Cardiac fibroblast (primary cell): Measurements from ENCODE around the gene RNF39.

Experiments used
- DNase-seq, 2 donors: peaks; one replicate each; pipeline versions ENCODE4 v3.0.0 to v3.0.0-alpha.2; 2010; ENCODE audit warnings: low read depth in 2 of 2
- H3K4me3 ChIP-seq, 2 donors: replicated peaks in 1 of 2; 1 replicate in 1 of 2; 2 replicates in 1 of 2; pipeline ENCODE4 v1.5.1; 2011; ENCODE audit warnings: low read depth in 2 of 2, low read length in 2 of 2, mild to moderate bottlenecking in 2 of 2, moderate library complexity in 1 of 2
- TF ChIP-seq, protein P1 (sequence below): IDR thresholded peaks from one replicate; pipeline ENCODE4 v1.5.1; 2011; ENCODE audit warnings: low read depth, mild to moderate bottlenecking, low read length, inconsistent platforms

Gene RNF39

GRCh38 chr6:30060606-30061091, 14.9 kb downstream of the RNF39 start:
- peak; percentile 41 to 51 for DNase-seq
- TF ChIP-seq, protein P1, sequence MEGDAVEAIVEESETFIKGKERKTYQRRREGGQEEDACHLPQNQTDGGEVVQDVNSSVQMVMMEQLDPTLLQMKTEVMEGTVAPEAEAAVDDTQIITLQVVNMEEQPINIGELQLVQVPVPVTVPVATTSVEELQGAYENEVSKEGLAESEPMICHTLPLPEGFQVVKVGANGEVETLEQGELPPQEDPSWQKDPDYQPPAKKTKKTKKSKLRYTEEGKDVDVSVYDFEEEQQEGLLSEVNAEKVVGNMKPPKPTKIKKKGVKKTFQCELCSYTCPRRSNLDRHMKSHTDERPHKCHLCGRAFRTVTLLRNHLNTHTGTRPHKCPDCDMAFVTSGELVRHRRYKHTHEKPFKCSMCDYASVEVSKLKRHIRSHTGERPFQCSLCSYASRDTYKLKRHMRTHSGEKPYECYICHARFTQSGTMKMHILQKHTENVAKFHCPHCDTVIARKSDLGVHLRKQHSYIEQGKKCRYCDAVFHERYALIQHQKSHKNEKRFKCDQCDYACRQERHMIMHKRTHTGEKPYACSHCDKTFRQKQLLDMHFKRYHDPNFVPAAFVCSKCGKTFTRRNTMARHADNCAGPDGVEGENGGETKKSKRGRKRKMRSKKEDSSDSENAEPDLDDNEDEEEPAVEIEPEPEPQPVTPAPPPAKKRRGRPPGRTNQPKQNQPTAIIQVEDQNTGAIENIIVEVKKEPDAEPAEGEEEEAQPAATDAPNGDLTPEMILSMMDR, result no peak
- peak overlapping the region; percentile 75 to 84 for H3K4me3 ChIP-seq

GRCh38 chr6:30055513-30055912, 20.1 kb downstream of the RNF39 start:
- TF ChIP-seq, protein P1, result no peak
- no peak overlapping the region for H3K4me3 ChIP-seq
- no peak for DNase-seq

DNA sequence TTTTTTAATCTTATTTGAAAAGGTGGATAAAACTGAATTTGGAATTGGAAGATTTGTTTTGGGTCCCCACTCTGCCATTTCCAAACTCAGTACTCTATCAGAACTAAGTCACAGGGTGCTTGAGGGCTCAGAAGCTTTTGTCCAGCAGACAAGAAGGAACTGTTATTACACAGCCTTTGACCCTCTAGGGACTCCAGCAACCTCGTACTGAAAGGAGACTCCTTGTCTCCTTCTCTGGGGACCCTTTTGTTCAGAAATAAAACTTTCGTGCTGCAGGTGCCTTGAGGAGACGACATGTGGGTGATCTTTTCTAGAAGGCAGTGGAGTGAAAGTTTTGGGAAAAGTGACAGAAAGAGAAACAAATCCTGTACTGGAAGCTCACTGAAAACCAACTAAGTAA, 21.9 kb downstream of the RNF39 start:
- TF ChIP-seq, protein P1, result no peak
- DNase-seq, result no peak
- H3K4me3 ChIP-seq, result no peak overlapping the region

DNA sequence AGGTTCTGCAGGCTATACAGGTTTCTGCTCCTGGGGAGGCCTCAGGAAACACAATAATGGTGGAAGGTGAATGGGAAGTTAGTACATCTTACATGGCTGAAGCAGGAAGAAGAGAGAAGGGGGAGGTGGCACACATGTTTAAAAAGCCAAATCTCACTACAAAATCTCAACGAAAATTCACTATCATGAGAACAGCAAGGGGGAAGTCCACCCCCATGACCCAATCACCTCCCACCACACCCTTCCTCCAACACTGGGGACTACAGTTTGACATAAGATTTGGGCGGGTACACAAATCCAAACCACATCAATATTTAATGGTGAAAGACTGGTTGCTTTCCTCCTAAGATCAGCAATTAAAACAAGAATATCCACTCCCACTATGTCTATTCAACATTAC, 28.3 kb downstream of the RNF39 start:
- DNase-seq, result no peak
- TF ChIP-seq, protein P1, result no peak
- H3K4me3 ChIP-seq, result no peak overlapping the region

- peak; percentile 46 to 62 for DNase-seq
- TF ChIP-seq, protein P1, result no peak
- H3K4me3 ChIP-seq, result no peak overlapping the region
Observed at GRCh38 chr6:30044630-30045029, 30.9 kb downstream of the RNF39 start.

GRCh38 chr6:30043744-30044143, 31.8 kb downstream of the RNF39 start:
- H3K4me3 ChIP-seq, result no peak overlapping the region
- no peak for DNase-seq
- TF ChIP-seq, protein P1, result no peak

DNA sequence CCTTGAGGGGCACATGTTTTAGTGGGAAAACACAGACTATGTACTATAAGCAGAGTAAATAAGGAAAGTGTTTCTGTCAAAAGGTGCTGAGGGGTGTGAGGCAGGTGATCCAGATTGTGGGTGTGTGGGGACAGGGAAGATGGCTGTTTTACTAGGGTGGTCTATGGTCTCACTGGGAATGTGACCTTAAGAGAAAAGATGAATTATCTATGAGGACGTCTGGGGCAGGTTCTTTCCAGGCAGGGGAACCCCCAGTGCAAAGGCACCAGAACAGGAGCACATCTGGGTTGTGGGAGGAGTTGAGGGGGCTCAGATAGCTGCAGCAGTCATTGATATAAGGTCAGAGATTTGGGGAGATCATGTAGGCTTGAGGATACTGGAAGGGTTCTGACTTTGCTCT, 32.7 kb downstream of the RNF39 start:
- TF ChIP-seq, protein P1, result no peak
- no peak overlapping the region for H3K4me3 ChIP-seq
- no peak for DNase-seq
